ENCODE measurements around the gene CCDC190. TPM values are rescaled to one million over a fixed set of nuclear protein-coding genes. Genes with fewer than 3 reads are reported as not detected.
"Not testable (repeated sequence)": the region's sequence is repeated elsewhere in the genome, so short reads cannot be mapped to it uniquely, and the experiment has no call there.

Gene CCDC190
- total RNA-seq, 4 donors from 2014 or later: not detected

DNA sequence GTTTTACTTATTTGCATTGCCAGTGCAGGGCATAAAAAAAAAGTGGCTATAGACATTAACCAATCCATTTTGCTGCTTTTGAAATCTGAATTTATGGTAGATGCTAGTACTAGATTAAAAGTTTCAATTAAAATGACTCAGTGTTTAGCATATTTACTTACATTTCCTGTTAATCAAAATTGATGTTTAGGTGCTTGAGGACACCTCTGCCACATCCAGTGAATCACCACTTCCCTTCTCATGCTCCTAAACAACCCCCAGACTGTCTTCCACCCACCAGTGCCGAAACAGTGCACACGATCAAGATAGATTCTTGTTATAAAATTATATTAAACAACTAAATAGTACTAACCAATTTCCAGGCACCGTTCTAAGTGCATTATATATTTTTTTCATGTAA, 37.7 kb downstream of the CCDC190 start:
- H3K27me3 ChIP-seq: peaks cover 39% of the 10 kb centered on the region
- intact Hi-C loops (cut with DNase I; ENCODE audit: low total_unique reads) (no loop called here), in situ Hi-C loops (cut with MboI; ENCODE audit: low pct_ligation_motif_present in 1 of 4, low pct_unique_long_range_greater_than_20kb in 1 of 4, low sequenced_read_pairs in 3 of 4) (no loop called here)
- H3K36me3 ChIP-seq: no peaks in the 10 kb centered on the region
- no peak for DNase-seq
- 73 to 77% methylated on average over 3 of the region's 3 CpGs for WGBS, 2 donors (ENCODE audit: low coverage in 1 of 2)
- no peak overlapping the region for H3K4me3 ChIP-seq
- H3K27ac ChIP-seq: no peak overlapping the region
- no peaks in the 10 kb centered on the region for H3K9me3 ChIP-seq
- H3K4me1 ChIP-seq: peaks cover 0 to 11% (median 6%) of the 10 kb centered on the region in 4 donors
- TF ChIP-seq POLR2A (IDR thresholded peaks at IDR 0.05): no peak
- TF ChIP-seq EP300 (IDR thresholded peaks at IDR 0.05; ENCODE audit: low read depth): no peak
- no peak for TF ChIP-seq POLR2AphosphoS5 (IDR thresholded peaks at IDR 0.05)
- TF ChIP-seq, protein P1, sequence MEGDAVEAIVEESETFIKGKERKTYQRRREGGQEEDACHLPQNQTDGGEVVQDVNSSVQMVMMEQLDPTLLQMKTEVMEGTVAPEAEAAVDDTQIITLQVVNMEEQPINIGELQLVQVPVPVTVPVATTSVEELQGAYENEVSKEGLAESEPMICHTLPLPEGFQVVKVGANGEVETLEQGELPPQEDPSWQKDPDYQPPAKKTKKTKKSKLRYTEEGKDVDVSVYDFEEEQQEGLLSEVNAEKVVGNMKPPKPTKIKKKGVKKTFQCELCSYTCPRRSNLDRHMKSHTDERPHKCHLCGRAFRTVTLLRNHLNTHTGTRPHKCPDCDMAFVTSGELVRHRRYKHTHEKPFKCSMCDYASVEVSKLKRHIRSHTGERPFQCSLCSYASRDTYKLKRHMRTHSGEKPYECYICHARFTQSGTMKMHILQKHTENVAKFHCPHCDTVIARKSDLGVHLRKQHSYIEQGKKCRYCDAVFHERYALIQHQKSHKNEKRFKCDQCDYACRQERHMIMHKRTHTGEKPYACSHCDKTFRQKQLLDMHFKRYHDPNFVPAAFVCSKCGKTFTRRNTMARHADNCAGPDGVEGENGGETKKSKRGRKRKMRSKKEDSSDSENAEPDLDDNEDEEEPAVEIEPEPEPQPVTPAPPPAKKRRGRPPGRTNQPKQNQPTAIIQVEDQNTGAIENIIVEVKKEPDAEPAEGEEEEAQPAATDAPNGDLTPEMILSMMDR (IDR thresholded peaks at IDR 0.05): no peak

DNA sequence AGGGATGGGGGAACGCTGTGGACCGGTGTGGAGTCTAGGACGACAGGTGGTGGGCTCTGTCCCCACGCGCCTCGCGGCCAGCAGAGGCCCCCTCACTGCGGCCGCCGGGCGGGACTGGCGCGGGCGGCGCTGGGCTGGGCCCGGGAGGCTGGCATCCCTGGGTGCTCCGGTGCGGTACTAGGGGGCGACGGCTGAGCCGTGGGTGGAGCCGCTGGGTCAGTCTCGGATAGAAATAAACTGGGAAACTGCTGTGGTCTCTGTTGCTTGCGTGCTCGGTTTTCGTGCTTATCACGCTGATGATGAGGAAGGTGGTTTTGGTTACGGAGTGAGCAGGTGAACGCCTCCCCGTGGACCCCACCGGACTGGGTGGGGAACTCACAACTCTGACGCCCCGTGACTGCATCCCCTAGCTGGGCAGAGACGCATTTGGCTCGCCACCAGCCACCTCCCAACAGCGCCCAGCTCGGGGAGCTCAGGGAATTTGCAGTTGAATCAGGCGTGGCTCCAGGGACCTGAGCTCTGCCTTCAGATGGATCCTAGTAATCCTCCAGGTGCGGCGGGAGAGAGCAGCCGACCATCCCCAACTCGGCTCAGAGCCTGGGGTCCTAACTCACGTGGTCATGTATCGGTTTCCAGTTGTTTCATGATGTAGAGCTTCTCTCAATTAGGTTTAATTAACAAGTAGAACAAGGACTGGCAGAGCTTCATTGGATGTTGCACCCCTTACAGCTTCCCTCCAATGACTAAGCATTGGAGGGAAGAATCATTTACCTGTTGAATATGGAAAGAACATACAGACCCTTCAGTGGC, 38.4 kb downstream of the CCDC190 start:
- Histone ChIP-seq H3K27me3 (peaks cover 39% of the 10 kb centered on the region), H3K4me1 (peaks cover 0 to 11% (median 6%) of the 10 kb centered on the region in 4 donors), H3K9me3 (no peaks in the 10 kb centered on the region), H3K27ac (no peak overlapping the region), H3K4me3 (peak overlapping the region in 3 of 4 donors; percentile 15 to 37 (median 27)), H3K36me3 (no peaks in the 10 kb centered on the region)
- peak; percentile 9 for DNase-seq
- intact Hi-C loops (cut with DNase I; ENCODE audit: low total_unique reads): no loop called here
- in situ Hi-C loops (cut with MboI; ENCODE audit: low pct_ligation_motif_present in 1 of 4, low pct_unique_long_range_greater_than_20kb in 1 of 4, low sequenced_read_pairs in 3 of 4): no loop called here
- WGBS, 2 donors (ENCODE audit: low coverage in 1 of 2): 0 to 9% methylated on average over 5 to 35 of the region's 44 CpGs
- TF ChIP-seq POLR2A (IDR thresholded peaks at IDR 0.05) (no peak), POLR2AphosphoS5 (IDR thresholded peaks at IDR 0.05) (no peak), EP300 (IDR thresholded peaks at IDR 0.05; ENCODE audit: low read depth) (no peak)
- TF ChIP-seq, protein P1 (IDR thresholded peaks at IDR 0.05): no peak

DNA sequence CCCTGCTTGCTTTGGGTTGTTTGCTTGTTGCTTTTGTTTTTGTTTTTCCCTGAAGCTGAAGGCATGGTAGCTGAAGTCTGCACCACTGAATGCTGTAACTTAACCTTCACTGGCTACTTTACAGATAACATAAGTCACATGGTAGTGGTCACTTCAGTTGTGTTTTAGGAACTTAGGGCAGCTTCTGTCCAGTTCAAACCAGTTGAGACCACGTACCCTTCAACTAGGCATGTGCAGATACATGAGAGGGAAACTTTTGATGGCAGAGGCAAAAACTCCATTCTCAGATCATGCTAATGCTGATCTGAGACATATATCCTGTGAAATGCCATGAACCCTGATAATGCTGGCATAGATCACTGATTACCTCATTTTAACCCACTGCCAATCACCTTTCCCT, 42.3 kb downstream of the CCDC190 start:
- DNase-seq; H3K36me3 ChIP-seq; H3K9me3 ChIP-seq; in situ Hi-C loops (cut with MboI; ENCODE audit: low pct_ligation_motif_present in 1 of 4, low pct_unique_long_range_greater_than_20kb in 1 of 4, low sequenced_read_pairs in 3 of 4); intact Hi-C loops (cut with DNase I; ENCODE audit: low total_unique reads); H3K4me3 ChIP-seq; H3K27ac ChIP-seq: not testable (repeated sequence)
- Histone ChIP-seq H3K27me3 (peaks cover 25% of the 10 kb centered on the region), H3K4me1 (peaks cover 0 to 11% (median 6%) of the 10 kb centered on the region in 4 donors)
- WGBS, 2 donors (ENCODE audit: low coverage in 1 of 2): 100% methylated on average over 1 of the region's 1 CpG; no CpG with 5 or more reads in 1 of the 2 donors

DNA sequence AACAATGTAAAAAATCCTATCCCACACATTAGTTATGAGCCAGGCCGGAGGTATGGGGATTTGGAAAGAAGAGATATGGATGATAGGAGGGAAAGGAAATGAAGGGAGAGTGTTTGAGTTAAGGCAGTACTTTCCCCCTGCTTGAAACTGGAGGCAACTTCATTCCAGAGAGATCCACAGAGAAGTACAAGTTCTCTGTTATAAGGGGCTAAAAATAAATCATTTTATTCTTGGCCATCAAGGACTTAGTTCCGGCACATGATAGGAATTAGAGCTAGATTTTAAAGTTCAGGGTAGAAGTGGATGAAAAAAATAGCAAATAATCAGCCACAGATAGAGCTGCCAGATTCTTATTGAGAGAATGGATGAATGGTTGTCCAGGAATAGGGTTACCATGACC, 42.8 kb downstream of the CCDC190 start:
- Histone ChIP-seq H3K27me3 (peaks cover 22% of the 10 kb centered on the region), H3K4me1 (peaks cover 0 to 11% (median 6%) of the 10 kb centered on the region in 4 donors)
- in situ Hi-C loops (cut with MboI; ENCODE audit: low pct_ligation_motif_present in 1 of 4, low pct_unique_long_range_greater_than_20kb in 1 of 4, low sequenced_read_pairs in 3 of 4); DNase-seq; H3K36me3 ChIP-seq; H3K27ac ChIP-seq; H3K4me3 ChIP-seq; intact Hi-C loops (cut with DNase I; ENCODE audit: low total_unique reads); H3K9me3 ChIP-seq: not testable (repeated sequence)
- WGBS, 2 donors (ENCODE audit: low coverage in 1 of 2): 89 to 95% methylated on average over 2 of the region's 2 CpGs

DNA sequence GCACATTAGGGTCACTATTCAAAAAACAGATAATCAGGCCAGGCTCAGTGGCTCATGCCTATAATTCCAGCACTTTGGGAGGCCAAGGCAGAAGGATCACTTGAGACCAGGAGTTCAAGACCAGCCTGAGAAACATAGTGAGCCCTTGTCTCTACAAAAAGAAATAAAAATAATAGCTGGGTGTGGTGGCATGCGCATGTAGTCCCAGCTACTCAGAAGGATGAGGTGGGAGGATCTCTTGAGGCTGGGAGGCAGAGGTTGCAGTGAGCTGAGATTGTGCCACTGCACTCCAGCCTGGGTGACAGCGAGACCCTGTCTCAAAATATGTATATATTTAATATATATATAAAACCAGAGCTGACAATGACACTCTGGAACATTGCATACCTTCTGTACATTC, 48.6 kb downstream of the CCDC190 start:
- H3K27ac ChIP-seq; H3K27me3 ChIP-seq; H3K9me3 ChIP-seq; DNase-seq; H3K4me1 ChIP-seq; in situ Hi-C loops (cut with MboI; ENCODE audit: low pct_ligation_motif_present in 1 of 4, low pct_unique_long_range_greater_than_20kb in 1 of 4, low sequenced_read_pairs in 3 of 4); H3K4me3 ChIP-seq; intact Hi-C loops (cut with DNase I; ENCODE audit: low total_unique reads); H3K36me3 ChIP-seq: not testable (repeated sequence)
- 93 to 96% methylated on average over 2 of the region's 2 CpGs for WGBS, 2 donors (ENCODE audit: low coverage in 1 of 2)

DNA sequence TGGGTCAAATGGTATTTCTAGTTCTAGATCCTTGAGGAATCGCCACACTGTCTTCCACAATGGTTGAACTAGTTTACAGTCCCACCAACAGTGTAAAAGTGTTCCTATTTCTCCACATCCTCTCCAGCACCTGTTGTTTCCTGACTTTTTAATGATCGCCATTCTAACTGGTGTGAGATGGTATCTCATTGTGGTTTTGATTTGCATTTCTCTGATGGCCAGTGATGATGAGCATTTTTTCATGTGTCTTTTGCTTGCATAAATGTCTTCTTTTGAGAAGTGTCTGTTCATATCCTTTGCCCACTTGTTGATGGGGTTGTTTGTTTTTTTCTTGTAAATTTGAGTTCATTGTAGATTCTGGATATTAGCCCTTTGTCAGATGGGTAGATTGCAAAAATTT, 53.5 kb downstream of the CCDC190 start:
- H3K4me1 ChIP-seq, H3K27me3 ChIP-seq, H3K27ac ChIP-seq, H3K9me3 ChIP-seq, H3K4me3 ChIP-seq, DNase-seq: not testable (repeated sequence)
- intact Hi-C loops (cut with DNase I; ENCODE audit: low total_unique reads) (loop anchor here (10.0 kb wide), 1 partner anchor 193 kb away; no protein-coding TSS in a partner anchor), in situ Hi-C loops (cut with MboI; ENCODE audit: low pct_ligation_motif_present in 1 of 4, low pct_unique_long_range_greater_than_20kb in 1 of 4, low sequenced_read_pairs in 3 of 4) (loop anchor here in 1 of 4 donors (10.0 kb wide), 1 partner anchor 193 kb away; no protein-coding TSS in a partner anchor)
- 100% methylated on average over 2 of the region's 2 CpGs; no CpG with 5 or more reads in 1 of the 2 donors for WGBS, 2 donors (ENCODE audit: low coverage in 1 of 2)
- peaks cover 0 to 17% (median 2%) of the 10 kb centered on the region in 4 donors for H3K36me3 ChIP-seq

Other genes starting within 250 kb of the CCDC190 start
- gene DDR2, start 228.7 kb downstream of the CCDC190 start, total RNA-seq: 10 to 100 TPM; 33.3 to 54.1 (median 42.2) TPM
- 100 to 1,000 TPM in 1 of 4 donors, 10 to 100 TPM in 3; 13.1 to 129 (median 17.5) TPM for gene HSD17B7, start 70.5 kb downstream of the CCDC190 start, total RNA-seq
- gene RGS4, start 208.2 kb upstream of the CCDC190 start, total RNA-seq: 1 to 10 TPM in 3 of 4 donors, under 1 TPM in 1; 0.37 to 2.2 (median 1.8) TPM